ENCODE data around the gene PXDN.
"Not testable (repeated sequence)": the region's sequence is repeated elsewhere in the genome, so short reads cannot be mapped to it uniquely, and the experiment has no call there.

The PXDN gene

GRCh38 chr2:1744446-1745170 lies at the start of gene PXDN:
Gene PXDN (minus strand): TSS chr2:1744515. CDS start chr2:1744455, 60 bp downstream.
- no peak for DNase-seq

GRCh38 chr2:1793868-1794445 lies 49.6 kb upstream of the PXDN start:
- no peak for DNase-seq

GRCh38 chr2:1793001-1793867 lies 48.9 kb upstream of the PXDN start:
- DNase-seq, result no peak

- no peak for DNase-seq
Measured at GRCh38 chr2:1791685-1792435, 47.5 kb upstream of the PXDN start.

- DNase-seq, result no peak
Measured at GRCh38 chr2:1791006-1791605, 46.8 kb upstream of the PXDN start.

- DNase-seq, result no peak
Measured at GRCh38 chr2:1790473-1790872, 46.2 kb upstream of the PXDN start.

- no peak for DNase-seq
Measured at GRCh38 chr2:1789610-1790009, 45.3 kb upstream of the PXDN start.

- DNase-seq, result no peak
Measured at GRCh38 chr2:1788478-1788959, 44.2 kb upstream of the PXDN start.

- no peak for DNase-seq
Measured at GRCh38 chr2:1787755-1788477, 43.6 kb upstream of the PXDN start.

GRCh38 chr2:1784986-1785617 lies 40.8 kb upstream of the PXDN start:
- no peak for DNase-seq

GRCh38 chr2:1784087-1784486 lies 39.8 kb upstream of the PXDN start:
- no peak for DNase-seq

- DNase-seq, result no peak
Measured at GRCh38 chr2:1782514-1782913, 38.2 kb upstream of the PXDN start.

GRCh38 chr2:1781291-1782080 lies 37.2 kb upstream of the PXDN start:
- DNase-seq, result peak in 1 of 2 experiments; percentile 44

- DNase-seq, result no peak
Measured at GRCh38 chr2:1780693-1781092, 36.4 kb upstream of the PXDN start.

GRCh38 chr2:1780054-1780453 lies 35.7 kb upstream of the PXDN start:
- DNase-seq, result not testable (repeated sequence)

GRCh38 chr2:1778566-1778965 lies 34.3 kb upstream of the PXDN start:
- no peak for DNase-seq

GRCh38 chr2:1777781-1778180 lies 33.5 kb upstream of the PXDN start:
- no peak for DNase-seq

GRCh38 chr2:1777156-1777555 lies 32.8 kb upstream of the PXDN start:
- no peak for DNase-seq

- no peak for DNase-seq
Measured at GRCh38 chr2:1775511-1776035, 31.3 kb upstream of the PXDN start.

GRCh38 chr2:1774929-1775328 lies 30.6 kb upstream of the PXDN start:
- DNase-seq, result no peak

Measured in stimulated activated CD4-positive, alpha-beta T cell treated with anti-CD3 and anti-CD28 coated beads, Interleukin-4, amount 100 ng/mL, for 4 hours (primary cell).